NCI-H510A treated with DMSO at 0.1 percent for 48 hours (cell line): Measurements from ENCODE around the gene BOC.
A peak's percentile ranks its signal among the peaks of the same experiment; 100 is the strongest.

Source experiments
- DNase-seq: peaks from one replicate; lab custom pipeline; 2025; lab: John Stamatoyannopoulos, UW

Gene BOC

GRCh38 chr3:113193719-113194118, 17.6 kb upstream of the BOC start:
- DNase-seq = no peak

- DNase-seq = no peak
These were observed 16.4 kb upstream of the BOC start for GRCh38 chr3:113194823-113195401.

- no peak for DNase-seq
These were observed 11.0 kb upstream of the BOC start for GRCh38 chr3:113200351-113200750.

- no peak for DNase-seq
These were observed 10.4 kb upstream of the BOC start for GRCh38 chr3:113200946-113201345.

- no peak for DNase-seq
These were observed 7.0 kb upstream of the BOC start for GRCh38 chr3:113204371-113204770.

GRCh38 chr3:113205481-113205880, 5.9 kb upstream of the BOC start:
- no peak for DNase-seq

- DNase-seq = no peak
These were observed 590 bp upstream of the BOC start for GRCh38 chr3:113210604-113211329.

- no peak for DNase-seq
These were observed 940 bp downstream of the BOC start for GRCh38 chr3:113212150-113212843.

- no peak for DNase-seq
These were observed 1.6 kb downstream of the BOC start for GRCh38 chr3:113212844-113213375.

GRCh38 chr3:113213896-113214587, 2.7 kb downstream of the BOC start:
- DNase-seq = no peak

GRCh38 chr3:113214917-113215595, 3.7 kb downstream of the BOC start:
- DNase-seq = no peak

- no peak for DNase-seq
These were observed 5.0 kb downstream of the BOC start for GRCh38 chr3:113216393-113216792.

- no peak for DNase-seq
These were observed 6.8 kb downstream of the BOC start for GRCh38 chr3:113218011-113218680.

GRCh38 chr3:113218681-113219045, 7.3 kb downstream of the BOC start:
- DNase-seq = no peak

GRCh38 chr3:113219605-113220300, 8.4 kb downstream of the BOC start:
- no peak for DNase-seq

- no peak for DNase-seq
These were observed 9.4 kb downstream of the BOC start for GRCh38 chr3:113220721-113221120.

- no peak for DNase-seq
These were observed 10.4 kb downstream of the BOC start for GRCh38 chr3:113221721-113222257.

GRCh38 chr3:113222451-113223086, 11.2 kb downstream of the BOC start:
- peak; percentile 11 for DNase-seq

GRCh38 chr3:113223475-113224281, 12.3 kb downstream of the BOC start:
- DNase-seq = no peak
